Erythroblast (primary cell): ENCODE measurements around the gene AK5.

Experiments used
- GATA1 ChIP-seq: IDR thresholded peaks from 2 replicates; pipeline ENCODE4 v1.6.1; 2011; ENCODE audit warnings: low read depth, mild to moderate bottlenecking, control low read depth, low read length, moderate library complexity
- POLR2A ChIP-seq: IDR thresholded peaks from 2 replicates; pipeline ENCODE4 v1.6.1; 2011; ENCODE audit warnings: mild to moderate bottlenecking, low read length

DNA sequence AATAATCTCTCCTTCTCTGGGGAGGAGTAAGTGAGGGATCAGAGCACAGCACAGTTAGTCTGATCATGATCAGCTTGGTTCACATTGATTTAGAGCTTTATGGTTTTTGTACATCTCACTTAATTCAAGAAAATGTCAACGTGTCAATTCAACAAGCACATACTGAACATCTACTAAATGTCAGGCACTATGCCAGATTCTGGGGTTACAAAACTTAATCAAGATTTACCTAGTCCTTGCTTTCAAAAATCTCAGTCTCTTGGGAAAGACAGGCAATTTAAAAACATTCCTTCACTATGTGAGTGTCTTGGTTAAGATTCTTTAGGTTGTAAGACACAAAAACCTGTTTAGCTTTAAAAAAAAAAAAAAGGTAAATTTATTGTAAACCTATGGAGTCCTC is 181.4 kb downstream of the AK5 start:
- TF ChIP-seq POLR2A (no peak), GATA1 (no peak)
